Left ventricle myocardium inferior (tissue), 1 donor: ENCODE data around the gene REEP3. TPM values are rescaled to one million over a fixed set of nuclear protein-coding genes. Genes with fewer than 3 reads are reported as not detected.

Source experiments
- DNase-seq: peaks from one replicate; pipeline ENCODE4 v3.0.0-alpha.2; 2020
- H3K27ac ChIP-seq: fragments of 200-600 bp; replicated peaks from 2 replicates; pipeline ENCODE4 v1.8.0; 2021
- H3K27me3 ChIP-seq: fragments of 200-600 bp; 2 replicates; pipeline ENCODE4 v1.8.0; 2021; ENCODE audit warnings: low read depth
- H3K36me3 ChIP-seq: fragments of 200-600 bp; 2 replicates; pipeline ENCODE4 v1.8.0; 2021
- H3K4me1 ChIP-seq: fragments of 200-600 bp; 2 replicates; pipeline ENCODE4 v1.8.0; 2021
- H3K4me3 ChIP-seq: fragments of 200-600 bp; 2 replicates; pipeline ENCODE4 v1.8.0; 2021; ENCODE audit warnings: mild to moderate bottlenecking, moderate library complexity
- H3K9me3 ChIP-seq: fragments of 200-600 bp; replicated peaks from 2 replicates; pipeline ENCODE4 v1.8.0; 2021
- CTCF ChIP-seq: fragments of 200-600 bp; IDR thresholded peaks from 2 replicates; pipeline ENCODE4 v1.8.0; 2021; ENCODE audit warnings: antibody characterized with exemption, mild to moderate bottlenecking, borderline replicate concordance
- intact Hi-C: fragments of 100-400 bp; cut with micrococcal nuclease; formaldehyde crosslinking; loops from one replicate; pipeline ENCODE4 v1.11.0; 2022
- total RNA-seq: library from RNA; stranded (reverse); fragmentation: NEBNext Ultra II Directional; extraction: Animal tissue kit (Norgen Biotek cat#: 25700); gene quantifications from one replicate; pipeline ENCODE4 v1.2.1, GENCODE V29; 2021
- donor health status: DM: no; HTN: yes; CAD: no; lungs with severe emphysema.

The REEP3 gene
- total RNA-seq, 1 donor from 2014 or later, result 18.2 TPM

- Histone ChIP-seq H3K9me3 (no peaks in the 10 kb centered on the region), H3K4me1 (peaks cover 39% of the 10 kb centered on the region), H3K27ac (no peak overlapping the region), H3K27me3 (no peaks in the 10 kb centered on the region), H3K36me3 (no peaks in the 10 kb centered on the region), H3K4me3 (no peak overlapping the region)
- no peak for DNase-seq
- intact Hi-C loops, result no loop called here
- TF ChIP-seq CTCF, result no peak
Observed at GRCh38 chr10:63549810-63550209, 28.6 kb downstream of the REEP3 start.

- intact Hi-C loops, result no loop called here
- H3K4me3 ChIP-seq, result no peak overlapping the region
- no peak for DNase-seq
- no peaks in the 10 kb centered on the region for H3K27me3 ChIP-seq
- no peak overlapping the region for H3K27ac ChIP-seq
- TF ChIP-seq CTCF, result no peak
- no peaks in the 10 kb centered on the region for H3K36me3 ChIP-seq
- H3K9me3 ChIP-seq, result no peaks in the 10 kb centered on the region
- peaks cover 37% of the 10 kb centered on the region for H3K4me1 ChIP-seq
Observed at GRCh38 chr10:63553031-63553430, 31.8 kb downstream of the REEP3 start.

- H3K4me1 ChIP-seq, result peaks cover 32% of the 10 kb centered on the region
- DNase-seq, result no peak
- no peak overlapping the region for H3K27ac ChIP-seq
- no peak overlapping the region for H3K4me3 ChIP-seq
- no peaks in the 10 kb centered on the region for H3K9me3 ChIP-seq
- no peak for TF ChIP-seq CTCF
- intact Hi-C loops, result no loop called here
- H3K36me3 ChIP-seq, result no peaks in the 10 kb centered on the region
- H3K27me3 ChIP-seq, result no peaks in the 10 kb centered on the region
Observed at GRCh38 chr10:63553473-63553872, 32.3 kb downstream of the REEP3 start.

- Histone ChIP-seq H3K36me3 (no peaks in the 10 kb centered on the region), H3K27ac (no peak overlapping the region), H3K4me3 (no peak overlapping the region), H3K9me3 (no peaks in the 10 kb centered on the region), H3K4me1 (peaks cover 21% of the 10 kb centered on the region), H3K27me3 (no peaks in the 10 kb centered on the region)
- no peak for TF ChIP-seq CTCF
- DNase-seq, result no peak
- intact Hi-C loops, result no loop called here
Observed at GRCh38 chr10:63554657-63555056, 33.5 kb downstream of the REEP3 start.

GRCh38 chr10:63555330-63555729, 34.1 kb downstream of the REEP3 start:
- no peak for DNase-seq
- intact Hi-C loops, result no loop called here
- Histone ChIP-seq H3K27me3 (no peaks in the 10 kb centered on the region), H3K4me1 (peaks cover 19% of the 10 kb centered on the region), H3K9me3 (no peaks in the 10 kb centered on the region), H3K4me3 (no peak overlapping the region), H3K36me3 (no peaks in the 10 kb centered on the region), H3K27ac (no peak overlapping the region)
- TF ChIP-seq CTCF, result no peak
